ENCODE measurements around the gene GALNT6.
A peak's percentile ranks its signal among the peaks of the same experiment; 100 is the strongest.

GALNT6 gene

DNA sequence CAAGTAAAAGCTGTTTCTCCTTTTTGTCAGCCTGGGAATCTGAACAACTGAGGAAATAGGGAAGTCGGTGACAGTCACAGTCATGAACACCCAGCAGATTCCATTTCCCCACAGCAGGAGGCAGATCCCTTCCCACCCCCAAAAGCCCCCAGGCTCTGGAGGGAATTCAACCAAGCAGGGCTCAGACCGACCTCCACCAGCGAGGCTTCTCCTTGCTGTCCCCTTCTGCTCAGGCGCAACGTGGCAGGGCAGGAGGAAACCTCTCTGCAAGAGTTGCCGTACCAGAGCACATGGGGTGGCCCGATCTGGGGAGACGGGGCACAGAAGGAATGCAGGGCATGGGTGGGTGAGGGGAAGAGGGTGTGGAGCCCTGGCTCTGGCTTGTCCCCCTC is 319 bp downstream of the GALNT6 start:
- H3K4me3 ChIP-seq (ENCODE audit: control insufficient read depth, low read depth, low read length), result peak overlapping the region; percentile 42
- TF ChIP-seq, protein P1, sequence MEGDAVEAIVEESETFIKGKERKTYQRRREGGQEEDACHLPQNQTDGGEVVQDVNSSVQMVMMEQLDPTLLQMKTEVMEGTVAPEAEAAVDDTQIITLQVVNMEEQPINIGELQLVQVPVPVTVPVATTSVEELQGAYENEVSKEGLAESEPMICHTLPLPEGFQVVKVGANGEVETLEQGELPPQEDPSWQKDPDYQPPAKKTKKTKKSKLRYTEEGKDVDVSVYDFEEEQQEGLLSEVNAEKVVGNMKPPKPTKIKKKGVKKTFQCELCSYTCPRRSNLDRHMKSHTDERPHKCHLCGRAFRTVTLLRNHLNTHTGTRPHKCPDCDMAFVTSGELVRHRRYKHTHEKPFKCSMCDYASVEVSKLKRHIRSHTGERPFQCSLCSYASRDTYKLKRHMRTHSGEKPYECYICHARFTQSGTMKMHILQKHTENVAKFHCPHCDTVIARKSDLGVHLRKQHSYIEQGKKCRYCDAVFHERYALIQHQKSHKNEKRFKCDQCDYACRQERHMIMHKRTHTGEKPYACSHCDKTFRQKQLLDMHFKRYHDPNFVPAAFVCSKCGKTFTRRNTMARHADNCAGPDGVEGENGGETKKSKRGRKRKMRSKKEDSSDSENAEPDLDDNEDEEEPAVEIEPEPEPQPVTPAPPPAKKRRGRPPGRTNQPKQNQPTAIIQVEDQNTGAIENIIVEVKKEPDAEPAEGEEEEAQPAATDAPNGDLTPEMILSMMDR (IDR thresholded peaks at IDR 0.05; ENCODE audit: control insufficient read depth, insufficient read depth, low read depth, low read length, missing control alignments), result no peak
- no peak for DNase-seq (ENCODE audit: low read depth)

DNA sequence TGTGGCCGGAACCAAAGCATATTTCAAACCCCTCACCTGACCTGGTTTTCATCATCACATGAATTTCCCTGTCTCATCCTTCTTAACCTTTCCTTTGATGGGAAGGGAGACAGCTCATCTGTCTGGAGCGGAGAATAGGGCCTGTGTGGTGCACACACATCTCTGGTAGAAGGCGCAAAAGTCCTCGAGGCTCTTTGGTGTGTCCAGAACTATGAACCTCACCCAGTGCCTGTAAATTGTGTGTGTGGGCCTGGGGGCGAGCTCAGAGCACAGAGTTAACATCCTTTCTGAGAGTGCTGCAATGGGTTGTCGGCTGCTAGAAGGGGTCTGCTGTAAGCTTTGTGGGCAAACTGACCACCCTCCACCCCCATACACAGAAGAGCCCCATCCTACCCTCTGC is 749 bp downstream of the GALNT6 start:
- TF ChIP-seq, protein P1 (IDR thresholded peaks at IDR 0.05; ENCODE audit: control insufficient read depth, insufficient read depth, low read depth, low read length, missing control alignments), result no peak
- no peak overlapping the region for H3K4me3 ChIP-seq (ENCODE audit: control insufficient read depth, low read depth, low read length)
- DNase-seq (ENCODE audit: low read depth), result no peak

DNA sequence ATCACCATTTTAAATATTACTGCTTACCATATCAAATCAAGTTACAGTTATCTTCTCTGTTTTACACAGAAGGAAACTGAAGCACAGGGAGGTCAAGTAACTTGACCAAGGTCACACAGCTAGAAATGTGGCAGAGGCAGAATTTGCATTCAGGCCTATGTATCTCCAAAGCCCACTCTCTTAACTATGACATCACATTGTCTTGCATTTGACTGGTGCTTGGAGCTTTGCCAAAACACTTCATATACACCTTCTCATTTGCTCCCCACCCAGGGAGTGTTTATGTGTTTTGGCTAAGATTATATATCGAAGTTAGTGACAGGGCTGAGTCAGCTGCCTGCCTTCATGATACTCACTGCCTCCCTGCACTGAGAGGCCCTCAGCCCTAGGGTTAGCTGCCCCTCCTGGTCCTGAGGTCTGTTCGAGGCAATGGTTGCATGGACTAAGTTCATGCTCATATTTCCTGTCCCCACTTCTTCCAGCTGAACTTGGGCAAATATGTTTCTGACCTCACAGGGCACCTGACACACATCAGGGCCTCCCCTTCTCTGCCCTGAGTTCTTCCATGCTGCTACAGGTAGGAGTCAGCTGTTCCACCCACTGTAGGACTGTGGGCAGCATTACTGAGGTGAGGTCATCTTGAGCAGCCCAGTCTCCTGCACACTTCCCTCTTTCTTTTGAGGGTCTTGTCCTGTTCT is 1.8 kb downstream of the GALNT6 start:
- TF ChIP-seq, protein P1 (IDR thresholded peaks at IDR 0.05; ENCODE audit: control insufficient read depth, insufficient read depth, low read depth, low read length, missing control alignments), result no peak
- no peak for DNase-seq (ENCODE audit: low read depth)
- H3K4me3 ChIP-seq (ENCODE audit: control insufficient read depth, low read depth, low read length), result no peak overlapping the region

DNA sequence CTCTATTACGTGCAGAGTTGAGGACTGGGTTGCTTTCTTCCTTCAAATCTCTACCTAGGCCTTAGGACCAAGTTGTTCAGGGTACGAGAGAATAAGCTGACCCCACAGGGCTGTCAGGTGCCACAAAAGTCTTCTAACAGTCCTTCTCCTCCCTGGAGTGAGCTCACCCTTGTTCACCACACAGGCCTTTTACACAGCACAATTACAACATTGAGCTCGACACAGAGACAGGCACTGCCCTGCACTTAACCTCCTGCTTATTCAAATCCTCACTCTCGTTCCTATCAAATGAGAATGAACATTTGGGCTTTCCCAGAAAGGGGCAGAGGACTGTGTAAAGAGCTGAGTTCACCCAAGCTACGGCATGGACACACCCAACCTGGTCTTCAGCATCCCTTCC is 2.4 kb downstream of the GALNT6 start:
- no peak overlapping the region for H3K4me3 ChIP-seq (ENCODE audit: control insufficient read depth, low read depth, low read length)
- TF ChIP-seq, protein P1 (IDR thresholded peaks at IDR 0.05; ENCODE audit: control insufficient read depth, insufficient read depth, low read depth, low read length, missing control alignments), result no peak
- no peak for DNase-seq (ENCODE audit: low read depth)

DNA sequence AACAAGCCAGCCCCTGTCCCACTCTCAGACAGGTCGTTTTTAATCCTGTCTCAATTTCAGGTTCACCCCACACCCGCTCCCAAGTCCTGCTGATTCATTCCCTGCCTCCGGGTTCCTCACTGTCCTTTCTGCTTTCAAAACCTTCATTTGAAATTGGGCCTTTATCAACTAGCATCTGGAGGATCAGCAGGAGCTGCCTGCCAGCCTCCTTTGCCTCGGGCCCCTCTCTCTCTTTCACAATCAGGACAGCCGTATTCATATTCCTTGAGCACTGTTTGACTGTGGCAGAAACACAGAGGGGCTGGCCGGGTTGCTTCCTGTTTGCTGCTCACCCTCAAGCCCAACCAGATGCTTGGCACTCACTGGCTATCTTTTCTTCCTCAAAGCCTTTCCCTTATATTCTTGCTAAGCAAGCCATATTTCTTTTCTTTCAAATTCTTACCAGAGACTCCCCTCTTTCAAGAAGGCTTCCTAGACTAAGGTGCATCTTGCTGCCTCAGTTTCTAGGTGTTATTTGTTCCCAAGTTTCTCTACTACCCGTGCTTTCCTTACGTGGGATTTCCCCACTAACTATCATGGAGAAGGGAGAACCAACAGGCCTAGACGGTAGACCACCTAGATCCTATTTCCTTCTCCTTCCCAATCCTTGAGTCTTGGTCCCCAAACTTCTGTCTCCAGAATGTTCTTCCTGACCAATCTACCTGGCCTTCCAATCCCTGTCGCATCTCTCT is 3.0 kb downstream of the GALNT6 start:
- peak; percentile 67 for DNase-seq (ENCODE audit: low read depth)
- TF ChIP-seq, protein P1 (IDR thresholded peaks at IDR 0.05; ENCODE audit: control insufficient read depth, insufficient read depth, low read depth, low read length, missing control alignments), result no peak
- H3K4me3 ChIP-seq (ENCODE audit: control insufficient read depth, low read depth, low read length), result no peak overlapping the region

DNA sequence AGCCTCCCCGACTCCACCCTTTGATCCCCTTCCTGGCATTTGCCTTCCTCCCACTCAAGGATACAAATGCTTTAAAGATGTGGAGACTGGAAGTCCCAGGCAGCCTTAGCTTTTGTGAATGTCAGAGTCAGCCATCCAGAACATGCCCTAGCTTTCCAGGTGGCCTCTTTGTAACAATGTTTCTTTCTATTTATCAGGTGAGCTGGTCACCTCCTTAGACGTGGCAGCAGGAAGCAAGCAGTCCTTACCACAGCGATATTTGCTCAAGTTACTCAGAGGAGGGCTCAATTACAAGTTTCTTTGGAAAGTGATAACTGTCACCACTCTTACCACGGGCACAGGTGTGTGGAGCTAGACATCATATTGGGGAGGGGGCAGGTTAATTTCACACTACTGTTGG is 4.9 kb downstream of the GALNT6 start:
- TF ChIP-seq, protein P1 (IDR thresholded peaks at IDR 0.05; ENCODE audit: control insufficient read depth, insufficient read depth, low read depth, low read length, missing control alignments), result no peak
- H3K4me3 ChIP-seq (ENCODE audit: control insufficient read depth, low read depth, low read length), result no peak overlapping the region

More for the DNA sequence above, 4.9 kb downstream of the GALNT6 start:
- no peak for DNase-seq (ENCODE audit: low read depth)

Data from AG09309 (cell line).